Spinal cord (tissue), 10 donors: Measurements from ENCODE around the gene ZNF408. TPM values are rescaled to one million over a fixed set of nuclear protein-coding genes. Genes with fewer than 3 reads are reported as not detected.
A peak's percentile ranks its signal among the peaks of the same experiment; 100 is the strongest.

Experiments
- DNase-seq, 6 donors: peaks; one replicate each; pipeline versions ENCODE4 v3.0.0 to v3.0.0-alpha.2; 2013 to 2015; ENCODE audit warnings: low spot score in 6 of 6, low read depth in 4 of 6
- H3K27ac ChIP-seq: one replicate; pipeline ENCODE4 v1.5.1; 2013; ENCODE audit warnings: low read depth, low read length, control low read depth
- H3K27me3 ChIP-seq: one replicate; pipeline ENCODE4 v1.6.1; 2013; ENCODE audit warnings: low read length; ENCODE audit not compliant: control insufficient read depth, insufficient read depth
- H3K36me3 ChIP-seq: one replicate; pipeline ENCODE4 v1.6.1; 2013; ENCODE audit warnings: low read length; ENCODE audit not compliant: control insufficient read depth, insufficient read depth
- H3K4me1 ChIP-seq: one replicate; pipeline ENCODE4 v1.6.1; 2013; ENCODE audit warnings: low read length; ENCODE audit not compliant: control insufficient read depth, insufficient read depth
- H3K4me3 ChIP-seq: one replicate; pipeline ENCODE4 v1.5.1; 2013; ENCODE audit warnings: low read depth, low read length, control low read depth
- H3K9me3 ChIP-seq: one replicate; pipeline ENCODE4 v1.6.1; 2013; ENCODE audit warnings: low read length; ENCODE audit not compliant: control insufficient read depth, insufficient read depth
- WGBS: methylation state at CpG from one replicate; pipeline ENCODE4 v1.1.5; 2013; ENCODE audit warnings: missing lambda C conversion rate; ENCODE audit not compliant: insufficient coverage; 5-methylcytosine and 5-hydroxymethylcytosine counted together
- polyA plus RNA-seq, 2 donors: library from polyadenylated mRNA; unstranded; fragments of 120-200 nt; gene quantifications; one replicate each; pipeline ENCODE4 v1.2.1, GENCODE V29; 2013; ENCODE audit not compliant: insufficient read length in 2 of 2
- total RNA-seq, 2 donors: library from RNA; depleted of rRNA in 1 of 2; stranded (reverse); fragments of 120-200 nt in 1 of 2; fragments of >200 nt in 1 of 2; gene quantifications; one replicate each; pipeline versions ENCODE4 v1.2.3 to v1.2.4, GENCODE V29; 2013 to 2014
- donor health status: healthy.

Gene ZNF408
- total and polyA plus RNA-seq, 4 donors = 2.2 to 12.7 (median 9.9) TPM

GRCh38 chr11:46694072-46694471 lies 6.8 kb upstream of the ZNF408 start:
- H3K27ac ChIP-seq = no peak overlapping the region

GRCh38 chr11:46694607-46695006 lies 6.2 kb upstream of the ZNF408 start:
- peaks cover 60% of the 10 kb centered on the region for H3K36me3 ChIP-seq
- no peak overlapping the region for H3K4me3 ChIP-seq
- no peak overlapping the region for H3K27ac ChIP-seq
- H3K9me3 ChIP-seq = no peaks in the 10 kb centered on the region
- no peak for DNase-seq
- WGBS = 81% methylated on average over 7 of the region's 7 CpGs
- peaks cover 59% of the 10 kb centered on the region for H3K4me1 ChIP-seq
- no peaks in the 10 kb centered on the region for H3K27me3 ChIP-seq

More at GRCh38 chr11:46694072-46694471, 6.8 kb upstream of the ZNF408 start:
- DNase-seq = no peak
- 69% methylated on average over 5 of the region's 6 CpGs for WGBS
- no peaks in the 10 kb centered on the region for H3K9me3 ChIP-seq
- H3K27me3 ChIP-seq = no peaks in the 10 kb centered on the region
- peaks cover 60% of the 10 kb centered on the region for H3K36me3 ChIP-seq
- H3K4me1 ChIP-seq = peaks cover 53% of the 10 kb centered on the region
- no peak overlapping the region for H3K4me3 ChIP-seq

- Histone ChIP-seq H3K27me3 (no peaks in the 10 kb centered on the region), H3K27ac (no peak overlapping the region), H3K4me1 (peaks cover 63% of the 10 kb centered on the region), H3K4me3 (no peak overlapping the region), H3K9me3 (no peaks in the 10 kb centered on the region), H3K36me3 (peaks cover 56% of the 10 kb centered on the region)
- 89% methylated on average over 11 of the region's 12 CpGs for WGBS
- no peak for DNase-seq
Measured at GRCh38 chr11:46695345-46696211, 5.3 kb upstream of the ZNF408 start.

GRCh38 chr11:46696212-46696558 lies 4.6 kb upstream of the ZNF408 start:
- Histone ChIP-seq H3K36me3 (peaks cover 52% of the 10 kb centered on the region), H3K4me1 (peaks cover 64% of the 10 kb centered on the region)
- 49% methylated on average over 10 of the region's 11 CpGs for WGBS

GRCh38 chr11:46697303-46697702 lies 3.5 kb upstream of the ZNF408 start:
- Histone ChIP-seq H3K9me3 (no peaks in the 10 kb centered on the region), H3K4me1 (peaks cover 71% of the 10 kb centered on the region), H3K27ac (peak overlapping the region; percentile 69), H3K36me3 (peaks cover 46% of the 10 kb centered on the region), H3K4me3 (no peak overlapping the region), H3K27me3 (no peaks in the 10 kb centered on the region)
- 43% methylated on average over 3 of the region's 3 CpGs for WGBS
- DNase-seq = peak in 3 of 6 donors; percentile 42 to 78 (median 61)

More at GRCh38 chr11:46696212-46696558, 4.6 kb upstream of the ZNF408 start:
- Histone ChIP-seq H3K9me3 (no peaks in the 10 kb centered on the region), H3K27me3 (no peaks in the 10 kb centered on the region), H3K27ac (no peak overlapping the region), H3K4me3 (no peak overlapping the region)
- peak in 2 of 6 donors; percentile 43 to 71 for DNase-seq

- H3K27ac ChIP-seq = peak overlapping the region; percentile 69
- 26% methylated on average over 2 of the region's 2 CpGs for WGBS
Measured at GRCh38 chr11:46697723-46698122, 3.1 kb upstream of the ZNF408 start.

GRCh38 chr11:46698597-46698996 lies 2.2 kb upstream of the ZNF408 start:
- Histone ChIP-seq H3K9me3 (no peaks in the 10 kb centered on the region), H3K36me3 (peaks cover 48% of the 10 kb centered on the region), H3K4me3 (no peak overlapping the region), H3K27ac (no peak overlapping the region), H3K4me1 (peaks cover 69% of the 10 kb centered on the region), H3K27me3 (no peaks in the 10 kb centered on the region)
- no peak for DNase-seq
- no CpG with 5 or more reads among the region's 1 CpG for WGBS

More at GRCh38 chr11:46697723-46698122, 3.1 kb upstream of the ZNF408 start:
- H3K4me1 ChIP-seq = peaks cover 71% of the 10 kb centered on the region
- no peaks in the 10 kb centered on the region for H3K27me3 ChIP-seq
- no peaks in the 10 kb centered on the region for H3K9me3 ChIP-seq
- no peak for DNase-seq
- no peak overlapping the region for H3K4me3 ChIP-seq
- peaks cover 49% of the 10 kb centered on the region for H3K36me3 ChIP-seq

GRCh38 chr11:46701078-46701654 lies 335 bp downstream of the ZNF408 start:
- Histone ChIP-seq H3K27me3 (no peaks in the 10 kb centered on the region), H3K4me1 (peaks cover 44% of the 10 kb centered on the region), H3K4me3 (peak overlapping the region; percentile 89), H3K9me3 (no peaks in the 10 kb centered on the region), H3K36me3 (peaks cover 48% of the 10 kb centered on the region), H3K27ac (peak overlapping the region; percentile 97)
- no peak for DNase-seq
- WGBS = 1% methylated on average over 29 of the region's 29 CpGs

GRCh38 chr11:46705070-46705688 lies 4.3 kb downstream of the ZNF408 start:
- Histone ChIP-seq H3K27ac (no peak overlapping the region), H3K4me3 (no peak overlapping the region), H3K4me1 (peaks cover 9% of the 10 kb centered on the region), H3K27me3 (no peaks in the 10 kb centered on the region), H3K36me3 (peaks cover 64% of the 10 kb centered on the region), H3K9me3 (no peaks in the 10 kb centered on the region)
- no peak for DNase-seq
- WGBS = 98% methylated on average over 31 of the region's 31 CpGs
